ENCODE measurements around the gene CLSTN2.

GRCh38 chr3:140537727-140538082, 602.7 kb downstream of the CLSTN2 start:
- TF ChIP-seq EZH2 (IDR thresholded peaks at IDR 0.05; ENCODE audit: borderline replicate concordance): no peak
- no peak for TF ChIP-seq CTCF (IDR thresholded peaks at IDR 0.05; ENCODE audit: poor library complexity)
- TF ChIP-seq EZH2phosphoT487 (IDR thresholded peaks at IDR 0.05; ENCODE audit: low read depth, severe bottlenecking, unreplicated experiment): no peak

Measured in hepatocyte (in vitro differentiated cells).